ENCODE measurements around the gene ELF4.

The ELF4 gene

DNA sequence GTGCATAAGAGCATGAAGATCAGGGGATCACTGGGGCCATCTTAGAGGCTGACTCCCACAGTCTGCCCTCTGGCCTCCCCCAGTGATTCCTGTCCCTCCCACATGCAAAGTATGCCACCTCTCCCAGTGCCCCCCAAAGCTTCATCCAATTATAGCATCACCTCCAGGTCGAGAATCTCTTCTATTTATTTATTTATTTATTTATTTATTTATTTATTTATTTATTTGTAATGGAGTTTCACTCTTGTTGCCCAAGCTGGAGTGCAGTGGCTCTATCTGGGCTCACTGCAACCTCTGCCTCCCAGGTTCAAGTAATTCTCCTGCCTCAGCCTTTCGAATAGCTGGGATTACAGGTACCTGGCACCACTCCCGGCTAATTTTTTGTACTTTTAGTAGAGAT, 77.7 kb downstream of the ELF4 start:
- DNase-seq = no peak

DNA sequence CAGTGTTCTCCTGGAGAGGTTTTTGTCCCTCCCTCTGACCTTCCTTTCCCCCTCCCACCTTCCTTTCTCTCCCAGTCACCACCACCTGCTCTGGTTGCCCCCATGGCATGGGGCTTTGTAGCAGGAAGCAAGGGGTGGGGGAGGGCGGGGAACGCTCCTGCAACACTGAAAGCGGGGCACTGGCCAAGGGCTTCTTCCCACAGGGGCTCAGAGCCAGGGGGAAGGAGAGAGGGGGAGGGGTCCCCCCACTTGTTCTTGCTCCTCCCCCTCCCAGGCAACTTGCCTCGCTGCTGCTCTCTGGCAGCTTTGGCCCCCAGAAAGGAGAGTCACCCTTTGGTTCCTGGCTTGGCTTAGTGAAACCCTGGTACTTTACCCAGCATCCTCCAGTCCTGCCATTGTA, 79.5 kb downstream of the ELF4 start:
- DNase-seq = no peak

DNA sequence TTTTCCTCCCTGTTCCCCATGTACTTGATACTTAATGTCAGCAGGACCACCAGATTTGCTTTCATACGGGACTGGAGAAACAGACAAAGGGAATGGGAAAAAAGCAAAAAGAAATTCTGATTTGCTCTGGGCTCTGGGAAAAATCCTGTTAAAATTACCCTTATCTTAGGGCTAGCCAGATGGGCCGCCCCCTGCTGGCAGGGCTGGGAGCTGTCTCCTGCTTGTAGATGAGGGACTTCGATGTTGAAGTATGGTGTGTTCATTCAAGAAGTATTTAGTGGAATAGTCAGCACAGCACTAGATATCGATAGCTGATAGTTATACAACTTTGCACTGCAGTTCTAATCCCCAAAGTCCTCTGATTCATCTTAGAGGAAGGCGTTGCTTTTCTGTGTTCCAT, 82.1 kb downstream of the ELF4 start:
- peak; percentile 8 for DNase-seq

DNA sequence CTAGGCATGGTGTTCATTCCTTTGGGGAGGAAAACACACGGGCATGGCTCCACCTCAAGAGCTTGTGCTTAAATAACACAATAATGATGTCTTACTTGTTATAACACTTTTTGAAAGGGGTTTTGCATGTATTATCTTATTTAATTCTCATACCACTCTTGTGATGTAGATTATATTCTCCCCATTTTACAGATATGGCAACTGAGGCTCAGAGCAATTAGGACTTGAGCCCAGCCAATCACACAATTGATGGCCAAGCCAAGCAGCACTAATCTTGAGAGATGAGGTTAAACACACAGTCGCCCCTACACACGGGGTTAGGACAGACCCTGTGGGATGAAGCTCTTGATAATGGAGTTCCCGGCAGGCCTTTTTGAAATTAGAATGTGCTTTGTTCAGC, 82.7 kb downstream of the ELF4 start:
- no peak for DNase-seq

DNA sequence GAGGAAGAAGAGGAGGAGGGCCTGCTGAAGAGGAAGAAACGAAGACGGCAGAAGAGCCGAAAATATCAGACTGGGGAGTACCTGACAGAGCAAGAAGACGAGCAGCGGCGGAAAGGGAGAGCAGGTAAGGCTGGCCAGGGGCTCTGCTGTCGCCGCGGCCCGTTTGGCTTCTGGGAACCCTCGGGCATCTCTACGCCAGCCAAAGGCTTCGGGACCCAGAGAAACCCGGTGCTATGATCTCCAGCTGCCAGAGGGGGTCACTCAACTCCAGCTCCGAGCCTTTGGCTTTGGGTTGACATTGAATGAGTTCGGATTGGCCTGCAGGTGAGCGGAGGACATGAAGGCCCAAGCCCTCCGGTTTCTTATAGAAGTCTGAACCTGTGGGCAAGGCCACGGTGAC, 85.0 kb downstream of the ELF4 start:
- no peak for DNase-seq

DNA sequence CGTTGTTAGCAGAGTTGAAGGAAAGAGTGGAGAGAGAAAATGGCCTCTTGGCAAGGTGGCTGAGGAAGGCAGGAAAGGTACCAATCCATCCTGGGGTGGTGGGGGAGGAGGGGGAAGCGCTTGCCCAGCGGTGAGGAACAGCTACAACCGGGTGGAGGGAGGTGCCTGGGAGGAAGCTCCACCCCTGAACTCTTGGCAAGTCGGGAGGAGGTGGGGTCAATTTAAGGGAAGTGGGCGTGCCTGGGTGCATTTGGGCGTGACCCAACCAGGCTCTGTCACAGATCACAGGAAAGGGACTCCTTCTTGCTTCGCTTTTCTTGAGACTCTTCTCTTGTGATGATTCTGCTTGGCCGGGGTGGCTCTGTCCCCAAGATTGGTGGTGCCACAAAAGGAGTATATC, 86.2 kb downstream of the ELF4 start:
- peak; percentile 79 for DNase-seq

DNA sequence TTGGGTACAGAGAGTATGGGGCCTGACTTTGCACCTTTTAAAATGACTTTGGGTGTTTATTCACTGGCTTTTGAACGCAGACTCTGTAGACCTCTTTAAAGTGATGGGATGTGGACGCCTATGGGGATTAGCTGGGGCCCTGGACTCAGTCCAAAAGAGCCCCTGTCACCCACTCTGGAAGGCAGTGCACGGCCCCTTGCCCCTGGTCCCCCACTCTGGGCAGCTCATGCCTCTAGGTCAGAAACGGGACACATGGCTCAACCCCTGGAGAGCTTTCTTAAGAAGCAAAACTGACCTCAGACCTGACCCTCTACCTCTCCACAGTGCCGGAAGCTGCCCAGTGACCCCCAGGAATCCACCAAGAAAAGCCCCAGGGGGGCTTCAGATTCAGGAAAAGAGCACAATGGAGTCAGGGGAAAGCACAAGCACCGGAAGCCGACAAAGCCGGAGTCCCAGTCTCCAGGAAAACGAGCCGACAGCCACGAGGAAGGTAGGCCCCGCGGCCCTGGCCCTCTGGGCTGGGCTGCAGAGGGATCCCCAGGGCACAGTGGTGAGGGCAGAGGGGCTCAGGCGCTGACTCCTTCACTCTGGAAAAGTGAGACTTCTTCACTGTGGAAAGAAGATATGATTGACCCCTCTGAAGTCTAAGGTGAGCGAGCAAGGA, 89.5 kb downstream of the ELF4 start:
- no peak for DNase-seq

DNA sequence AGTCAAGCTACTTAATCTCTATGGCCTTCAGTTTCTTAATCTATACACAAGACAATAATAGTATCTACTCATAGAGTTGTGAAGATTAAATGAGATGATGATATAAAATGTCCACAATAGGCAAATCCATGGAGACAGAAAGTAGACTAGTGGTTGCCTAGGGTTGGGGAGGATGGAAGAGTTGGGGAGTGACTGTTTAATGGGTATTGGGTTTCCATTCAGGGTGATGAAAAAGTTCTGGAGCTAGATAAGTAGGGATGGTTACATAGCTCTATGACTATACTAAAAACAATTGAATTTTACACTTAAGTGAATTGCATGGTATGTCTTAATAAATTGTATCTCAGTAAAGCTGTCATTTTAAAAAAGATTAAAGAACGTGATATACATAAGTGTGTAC, 92.2 kb downstream of the ELF4 start:
- no peak for DNase-seq

DNA sequence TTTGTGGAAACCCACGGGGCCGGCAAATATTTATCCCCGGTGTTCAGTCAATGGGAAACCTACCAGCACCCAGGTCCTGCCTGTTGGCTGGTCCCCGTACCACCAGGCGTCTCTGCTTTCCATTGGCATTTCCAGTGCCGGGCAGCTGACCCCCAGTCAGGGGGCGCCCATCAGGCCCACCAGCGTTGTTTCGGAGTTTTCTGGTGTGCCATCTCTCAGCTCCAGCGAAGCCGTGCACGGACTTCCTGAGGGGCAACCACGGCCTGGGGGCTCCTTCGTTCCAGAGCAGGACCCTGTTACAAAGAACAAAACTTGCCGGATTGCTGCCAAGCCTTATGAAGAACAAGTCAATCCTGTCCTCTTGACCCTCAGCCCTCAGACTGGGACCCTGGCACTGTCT, 95.1 kb downstream of the ELF4 start:
- DNase-seq = no peak

All from central memory CD4-positive, alpha-beta T cell (primary cell).